VCaP (cell line): ENCODE measurements around the gene HOXD8.

Source experiments
- H3K27ac ChIP-seq: fragments of 450-650 bp; 2 replicates; pipeline ENCODE4 v1.5.1; 2017
- TF ChIP-seq, protein P1 (sequence below): fragments of 450-650 bp; conservative IDR thresholded peaks from 2 replicates; pipeline ENCODE4 v1.5.1; 2017; ENCODE audit warnings: mild to moderate bottlenecking, moderate library complexity

HOXD8 gene

GRCh38 chr2:176123411-176124109 is 5.9 kb upstream of the HOXD8 start:
- TF ChIP-seq, protein P1, sequence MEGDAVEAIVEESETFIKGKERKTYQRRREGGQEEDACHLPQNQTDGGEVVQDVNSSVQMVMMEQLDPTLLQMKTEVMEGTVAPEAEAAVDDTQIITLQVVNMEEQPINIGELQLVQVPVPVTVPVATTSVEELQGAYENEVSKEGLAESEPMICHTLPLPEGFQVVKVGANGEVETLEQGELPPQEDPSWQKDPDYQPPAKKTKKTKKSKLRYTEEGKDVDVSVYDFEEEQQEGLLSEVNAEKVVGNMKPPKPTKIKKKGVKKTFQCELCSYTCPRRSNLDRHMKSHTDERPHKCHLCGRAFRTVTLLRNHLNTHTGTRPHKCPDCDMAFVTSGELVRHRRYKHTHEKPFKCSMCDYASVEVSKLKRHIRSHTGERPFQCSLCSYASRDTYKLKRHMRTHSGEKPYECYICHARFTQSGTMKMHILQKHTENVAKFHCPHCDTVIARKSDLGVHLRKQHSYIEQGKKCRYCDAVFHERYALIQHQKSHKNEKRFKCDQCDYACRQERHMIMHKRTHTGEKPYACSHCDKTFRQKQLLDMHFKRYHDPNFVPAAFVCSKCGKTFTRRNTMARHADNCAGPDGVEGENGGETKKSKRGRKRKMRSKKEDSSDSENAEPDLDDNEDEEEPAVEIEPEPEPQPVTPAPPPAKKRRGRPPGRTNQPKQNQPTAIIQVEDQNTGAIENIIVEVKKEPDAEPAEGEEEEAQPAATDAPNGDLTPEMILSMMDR = no peak
- H3K27ac ChIP-seq = no peak overlapping the region

DNA sequence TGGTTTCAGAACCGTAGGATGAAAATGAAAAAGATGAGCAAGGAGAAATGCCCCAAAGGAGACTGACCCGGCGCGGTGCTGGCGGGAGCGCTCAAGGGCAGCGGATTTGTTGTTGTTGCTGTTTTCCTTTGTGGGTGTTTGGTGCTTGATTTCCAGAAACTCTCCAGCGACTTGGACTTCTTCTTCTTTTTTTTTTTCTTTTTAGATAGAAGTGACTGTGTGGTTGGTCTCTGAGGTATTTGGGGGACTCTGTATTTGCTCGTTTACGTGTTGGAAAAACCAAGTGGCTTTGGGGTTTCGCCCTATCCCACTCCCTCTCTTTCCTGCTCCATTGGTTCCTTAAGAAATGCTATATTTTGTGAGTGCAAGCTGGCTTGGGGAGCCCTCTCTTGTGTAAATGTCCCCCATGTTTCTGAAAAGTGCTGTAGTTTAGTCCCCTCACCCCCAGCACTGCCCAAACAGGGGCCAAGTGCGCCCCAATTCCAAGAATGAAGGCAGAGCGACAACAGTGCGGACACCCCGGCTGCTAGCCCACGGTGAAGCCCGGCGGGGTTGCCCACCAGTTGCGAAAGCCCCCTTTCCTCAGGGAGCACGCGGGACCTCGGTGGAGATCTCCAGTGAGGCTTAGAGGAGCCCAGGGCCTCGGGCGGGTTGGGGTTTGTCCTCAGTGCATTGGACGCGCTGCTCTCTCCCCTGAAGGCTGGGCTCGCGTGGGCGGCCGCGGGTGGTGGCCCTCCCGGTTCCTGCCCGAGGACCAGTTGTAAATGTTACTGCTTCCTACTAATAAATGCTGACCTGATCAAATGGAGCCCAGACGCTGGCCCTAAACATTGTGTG is 5.2 kb upstream of the HOXD8 start:
- TF ChIP-seq, protein P1 = no peak
- no peak overlapping the region for H3K27ac ChIP-seq

- H3K27ac ChIP-seq = no peak overlapping the region
- TF ChIP-seq, protein P1 = no peak
These were observed 4.3 kb upstream of the HOXD8 start for GRCh38 chr2:176124947-176125771.

- TF ChIP-seq, protein P1 = no peak
- no peak overlapping the region for H3K27ac ChIP-seq
These were observed 3.8 kb upstream of the HOXD8 start for GRCh38 chr2:176125772-176126054.

DNA sequence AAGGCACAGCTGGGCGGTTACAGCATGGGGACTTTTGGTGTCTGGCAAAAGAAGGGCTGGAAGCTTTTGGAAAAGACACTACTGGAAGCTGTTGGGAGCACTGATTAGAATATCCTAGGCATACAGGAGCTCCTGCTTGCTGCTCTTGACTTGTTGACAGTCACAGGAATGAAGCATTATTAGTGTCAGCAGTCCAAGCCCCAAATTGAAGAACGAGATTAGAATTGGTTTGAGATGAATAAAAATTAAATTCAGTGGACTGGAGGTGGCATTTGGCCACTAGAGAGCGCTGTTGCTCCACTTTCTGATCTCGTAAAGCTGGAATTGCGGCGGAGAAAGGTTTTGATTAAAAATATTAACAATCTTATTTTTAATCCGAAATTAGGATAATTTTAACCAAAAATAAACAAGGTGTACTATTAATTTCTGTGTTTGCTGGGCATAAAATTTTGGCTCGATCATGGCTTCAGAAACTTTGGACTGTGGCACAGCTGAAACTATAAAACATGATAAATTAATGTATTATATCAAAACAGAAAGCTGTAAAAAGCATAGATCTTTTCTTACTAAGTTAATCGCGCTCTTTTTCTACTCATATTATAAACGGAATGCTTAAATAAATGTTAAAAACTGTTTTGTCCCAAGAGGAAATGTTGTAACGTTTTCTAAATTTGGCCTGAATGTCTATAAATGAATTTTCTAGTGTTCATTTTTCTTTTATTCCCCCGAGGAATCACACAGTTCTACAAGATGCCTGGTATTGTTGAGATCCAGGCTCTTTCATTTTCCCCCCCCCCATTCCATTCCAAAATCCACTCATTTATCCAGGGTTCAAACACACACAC is 2.4 kb upstream of the HOXD8 start:
- TF ChIP-seq, protein P1 = peak; percentile 91
- no peak overlapping the region for H3K27ac ChIP-seq

DNA sequence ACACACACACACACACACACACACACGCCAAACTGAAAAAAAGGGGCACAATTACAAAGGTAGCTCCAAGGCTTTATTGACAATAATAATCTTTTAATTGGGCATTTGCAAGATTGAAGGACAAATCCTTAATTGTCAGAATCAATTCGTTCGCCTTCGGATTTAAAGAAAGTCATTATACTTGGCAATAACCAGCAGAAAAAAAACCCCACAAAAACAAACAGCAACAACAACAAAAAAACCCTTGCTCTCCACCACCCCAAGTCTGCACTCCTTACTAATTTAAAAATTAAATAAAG is 1.8 kb upstream of the HOXD8 start:
- no peak overlapping the region for H3K27ac ChIP-seq
- TF ChIP-seq, protein P1 = no peak
